PC-3 (cell line): Measurements from ENCODE around the gene FAM163B.

Experiments
- EZH2 ChIP-seq: fragments of 300-600 bp; sonication (generic); IDR thresholded peaks from one replicate; pipeline ENCODE4 v1.6.1; 2017; ENCODE audit warnings: antibody characterized with exemption, mild to moderate bottlenecking, low read length; ENCODE audit not compliant: unreplicated experiment
- EZH2phosphoT487 ChIP-seq: fragments of 300-600 bp; sonication (generic); IDR thresholded peaks from 2 replicates; pipeline ENCODE4 v1.6.1; 2018; ENCODE audit warnings: mild to moderate bottlenecking, antibody characterized with exemption, low read length, borderline replicate concordance
- TF ChIP-seq, protein P1 (sequence below): fragments of 300-600 bp; sonication (generic); conservative IDR thresholded peaks from 2 replicates; pipeline ENCODE4 v1.5.1; 2017; ENCODE audit warnings: antibody characterized with exemption, low read depth, mild to moderate bottlenecking, low read length

DNA sequence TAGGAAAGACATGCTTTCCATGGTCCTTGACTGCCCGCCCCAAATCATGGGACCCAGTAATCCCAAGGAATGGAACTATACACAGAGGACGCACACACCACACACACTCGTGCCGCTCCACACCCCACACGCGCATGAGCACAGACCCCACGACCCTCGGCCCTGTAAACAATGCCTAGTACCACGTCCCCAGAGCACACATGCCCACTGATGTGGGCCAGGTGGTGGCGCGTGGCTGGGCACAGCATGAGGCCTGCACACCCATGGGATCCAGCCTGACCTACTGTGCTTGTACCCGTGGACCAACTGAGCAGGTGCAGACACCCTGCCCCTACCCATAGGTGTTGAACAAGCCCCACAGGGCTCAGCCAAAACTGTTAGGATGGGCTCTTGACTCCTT, 27.7 kb upstream of the FAM163B start:
- TF ChIP-seq, protein P1, sequence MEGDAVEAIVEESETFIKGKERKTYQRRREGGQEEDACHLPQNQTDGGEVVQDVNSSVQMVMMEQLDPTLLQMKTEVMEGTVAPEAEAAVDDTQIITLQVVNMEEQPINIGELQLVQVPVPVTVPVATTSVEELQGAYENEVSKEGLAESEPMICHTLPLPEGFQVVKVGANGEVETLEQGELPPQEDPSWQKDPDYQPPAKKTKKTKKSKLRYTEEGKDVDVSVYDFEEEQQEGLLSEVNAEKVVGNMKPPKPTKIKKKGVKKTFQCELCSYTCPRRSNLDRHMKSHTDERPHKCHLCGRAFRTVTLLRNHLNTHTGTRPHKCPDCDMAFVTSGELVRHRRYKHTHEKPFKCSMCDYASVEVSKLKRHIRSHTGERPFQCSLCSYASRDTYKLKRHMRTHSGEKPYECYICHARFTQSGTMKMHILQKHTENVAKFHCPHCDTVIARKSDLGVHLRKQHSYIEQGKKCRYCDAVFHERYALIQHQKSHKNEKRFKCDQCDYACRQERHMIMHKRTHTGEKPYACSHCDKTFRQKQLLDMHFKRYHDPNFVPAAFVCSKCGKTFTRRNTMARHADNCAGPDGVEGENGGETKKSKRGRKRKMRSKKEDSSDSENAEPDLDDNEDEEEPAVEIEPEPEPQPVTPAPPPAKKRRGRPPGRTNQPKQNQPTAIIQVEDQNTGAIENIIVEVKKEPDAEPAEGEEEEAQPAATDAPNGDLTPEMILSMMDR: no peak
- TF ChIP-seq EZH2: no peak
- TF ChIP-seq EZH2phosphoT487: no peak
